ENCODE measurements around the gene FAM193A.

Gene FAM193A

GRCh38 chr4:2647403-2648158 is 111.1 kb downstream of the FAM193A start:
- in situ Hi-C loops (cut with MboI; ENCODE audit: low sequenced_read_pairs), result no loop called here
- DNase-seq (ENCODE audit: low spot score in 2 of 2), result no peak

GRCh38 chr4:2648159-2648814 is 111.8 kb downstream of the FAM193A start:
- in situ Hi-C loops (cut with MboI; ENCODE audit: low sequenced_read_pairs), result no loop called here
- DNase-seq (ENCODE audit: low spot score in 2 of 2), result no peak
- Histone ChIP-seq H3K4me1 (no peaks in the 10 kb centered on the region), H3K4me3 (no peak overlapping the region), H3K36me3 (replicated peaks) (peaks cover 58% of the 10 kb centered on the region), H3K9me3 (no peaks in the 10 kb centered on the region), H3K27me3 (ENCODE audit: low read depth) (no peaks in the 10 kb centered on the region)

More at GRCh38 chr4:2647403-2648158, 111.1 kb downstream of the FAM193A start:
- Histone ChIP-seq H3K27me3 (ENCODE audit: low read depth) (no peaks in the 10 kb centered on the region), H3K9me3 (no peaks in the 10 kb centered on the region), H3K4me3 (no peak overlapping the region), H3K4me1 (no peaks in the 10 kb centered on the region), H3K36me3 (replicated peaks) (peaks cover 62% of the 10 kb centered on the region)

GRCh38 chr4:2649604-2650114 is 113.2 kb downstream of the FAM193A start:
- peaks cover 52% of the 10 kb centered on the region for H3K36me3 ChIP-seq (replicated peaks)
- no peaks in the 10 kb centered on the region for H3K4me1 ChIP-seq
- no peaks in the 10 kb centered on the region for H3K27me3 ChIP-seq (ENCODE audit: low read depth)
- H3K4me3 ChIP-seq, result no peak overlapping the region
- in situ Hi-C loops (cut with MboI; ENCODE audit: low sequenced_read_pairs), result no loop called here
- no peak for DNase-seq (ENCODE audit: low spot score in 2 of 2)
- no peaks in the 10 kb centered on the region for H3K9me3 ChIP-seq

GRCh38 chr4:2650276-2650675 is 113.8 kb downstream of the FAM193A start:
- H3K27me3 ChIP-seq (ENCODE audit: low read depth), result no peaks in the 10 kb centered on the region
- no peak overlapping the region for H3K4me3 ChIP-seq
- H3K9me3 ChIP-seq, result no peaks in the 10 kb centered on the region
- in situ Hi-C loops (cut with MboI; ENCODE audit: low sequenced_read_pairs), result no loop called here
- H3K36me3 ChIP-seq (replicated peaks), result peaks cover 51% of the 10 kb centered on the region
- DNase-seq (ENCODE audit: low spot score in 2 of 2), result no peak
- H3K4me1 ChIP-seq, result no peaks in the 10 kb centered on the region

- in situ Hi-C loops (cut with MboI; ENCODE audit: low sequenced_read_pairs), result no loop called here
- DNase-seq (ENCODE audit: low spot score in 2 of 2), result no peak
- Histone ChIP-seq H3K27me3 (ENCODE audit: low read depth) (no peaks in the 10 kb centered on the region), H3K9me3 (no peaks in the 10 kb centered on the region), H3K36me3 (replicated peaks) (peaks cover 52% of the 10 kb centered on the region), H3K4me3 (no peak overlapping the region), H3K4me1 (no peaks in the 10 kb centered on the region)
Observed at GRCh38 chr4:2651546-2651945, 115.1 kb downstream of the FAM193A start.

GRCh38 chr4:2651998-2652397 is 115.6 kb downstream of the FAM193A start:
- no peaks in the 10 kb centered on the region for H3K4me1 ChIP-seq
- no peaks in the 10 kb centered on the region for H3K9me3 ChIP-seq
- in situ Hi-C loops (cut with MboI; ENCODE audit: low sequenced_read_pairs), result no loop called here
- H3K4me3 ChIP-seq, result no peak overlapping the region
- peaks cover 48% of the 10 kb centered on the region for H3K36me3 ChIP-seq (replicated peaks)
- no peak for DNase-seq (ENCODE audit: low spot score in 2 of 2)
- no peaks in the 10 kb centered on the region for H3K27me3 ChIP-seq (ENCODE audit: low read depth)

GRCh38 chr4:2652415-2653160 is 116.1 kb downstream of the FAM193A start:
- Histone ChIP-seq H3K4me3 (no peak overlapping the region), H3K27me3 (ENCODE audit: low read depth) (no peaks in the 10 kb centered on the region), H3K9me3 (no peaks in the 10 kb centered on the region), H3K36me3 (replicated peaks) (peaks cover 47% of the 10 kb centered on the region), H3K4me1 (no peaks in the 10 kb centered on the region)
- in situ Hi-C loops (cut with MboI; ENCODE audit: low sequenced_read_pairs), result no loop called here
- DNase-seq (ENCODE audit: low spot score in 2 of 2), result no peak

GRCh38 chr4:2660596-2661211 is 124.3 kb downstream of the FAM193A start:
- H3K27me3 ChIP-seq (ENCODE audit: low read depth), result no peaks in the 10 kb centered on the region
- DNase-seq (ENCODE audit: low spot score in 2 of 2), result no peak
- in situ Hi-C loops (cut with MboI; ENCODE audit: low sequenced_read_pairs), result no loop called here
- no peaks in the 10 kb centered on the region for H3K9me3 ChIP-seq
- H3K4me1 ChIP-seq, result no peaks in the 10 kb centered on the region
- H3K36me3 ChIP-seq (replicated peaks), result peaks cover 71% of the 10 kb centered on the region
- H3K4me3 ChIP-seq, result no peak overlapping the region

GRCh38 chr4:2662598-2662997 is 126.2 kb downstream of the FAM193A start:
- Histone ChIP-seq H3K4me3 (no peak overlapping the region), H3K4me1 (no peaks in the 10 kb centered on the region), H3K36me3 (replicated peaks) (peaks cover 61% of the 10 kb centered on the region), H3K27me3 (ENCODE audit: low read depth) (no peaks in the 10 kb centered on the region), H3K9me3 (no peaks in the 10 kb centered on the region)
- DNase-seq (ENCODE audit: low spot score in 2 of 2), result no peak
- in situ Hi-C loops (cut with MboI; ENCODE audit: low sequenced_read_pairs), result no loop called here

GRCh38 chr4:2663275-2663674 is 126.8 kb downstream of the FAM193A start:
- H3K4me3 ChIP-seq, result no peak overlapping the region
- in situ Hi-C loops (cut with MboI; ENCODE audit: low sequenced_read_pairs), result no loop called here
- H3K36me3 ChIP-seq (replicated peaks), result peaks cover 55% of the 10 kb centered on the region

GRCh38 chr4:2666722-2667247 is 130.3 kb downstream of the FAM193A start:
- Histone ChIP-seq H3K9me3 (no peaks in the 10 kb centered on the region), H3K4me3 (no peak overlapping the region), H3K36me3 (replicated peaks) (peaks cover 30% of the 10 kb centered on the region), H3K27me3 (ENCODE audit: low read depth) (no peaks in the 10 kb centered on the region), H3K4me1 (peaks cover 9% of the 10 kb centered on the region)
- in situ Hi-C loops (cut with MboI; ENCODE audit: low sequenced_read_pairs), result no loop called here
- DNase-seq (ENCODE audit: low spot score in 2 of 2), result no peak

More at GRCh38 chr4:2663275-2663674, 126.8 kb downstream of the FAM193A start:
- H3K27me3 ChIP-seq (ENCODE audit: low read depth), result no peaks in the 10 kb centered on the region
- H3K4me1 ChIP-seq, result no peaks in the 10 kb centered on the region
- no peaks in the 10 kb centered on the region for H3K9me3 ChIP-seq
- DNase-seq (ENCODE audit: low spot score in 2 of 2), result no peak

GRCh38 chr4:2667428-2667827 is 131.0 kb downstream of the FAM193A start:
- no peak for DNase-seq (ENCODE audit: low spot score in 2 of 2)
- H3K4me1 ChIP-seq, result peaks cover 9% of the 10 kb centered on the region
- in situ Hi-C loops (cut with MboI; ENCODE audit: low sequenced_read_pairs), result no loop called here
- H3K9me3 ChIP-seq, result no peaks in the 10 kb centered on the region
- H3K4me3 ChIP-seq, result no peak overlapping the region
- H3K27me3 ChIP-seq (ENCODE audit: low read depth), result no peaks in the 10 kb centered on the region
- H3K36me3 ChIP-seq (replicated peaks), result peaks cover 33% of the 10 kb centered on the region

- H3K4me1 ChIP-seq, result peaks cover 9% of the 10 kb centered on the region
- no peak overlapping the region for H3K4me3 ChIP-seq
- H3K9me3 ChIP-seq, result no peaks in the 10 kb centered on the region
- H3K36me3 ChIP-seq (replicated peaks), result peaks cover 46% of the 10 kb centered on the region
- no peaks in the 10 kb centered on the region for H3K27me3 ChIP-seq (ENCODE audit: low read depth)
- in situ Hi-C loops (cut with MboI; ENCODE audit: low sequenced_read_pairs), result no loop called here
- DNase-seq (ENCODE audit: low spot score in 2 of 2), result peak; percentile 53 to 72
Observed at GRCh38 chr4:2671267-2671895, 134.9 kb downstream of the FAM193A start.
